ELR (cell line): ENCODE data around the gene STT3B.
"Not testable (repeated sequence)": the region's sequence is repeated elsewhere in the genome, so short reads cannot be mapped to it uniquely, and the experiment has no call there.

ENCODE experiments used
- DNase-seq: peaks from one replicate; pipeline ENCODE4 v3.0.0-alpha.2; 2015; ENCODE audit warnings: low read depth

Gene STT3B

DNA sequence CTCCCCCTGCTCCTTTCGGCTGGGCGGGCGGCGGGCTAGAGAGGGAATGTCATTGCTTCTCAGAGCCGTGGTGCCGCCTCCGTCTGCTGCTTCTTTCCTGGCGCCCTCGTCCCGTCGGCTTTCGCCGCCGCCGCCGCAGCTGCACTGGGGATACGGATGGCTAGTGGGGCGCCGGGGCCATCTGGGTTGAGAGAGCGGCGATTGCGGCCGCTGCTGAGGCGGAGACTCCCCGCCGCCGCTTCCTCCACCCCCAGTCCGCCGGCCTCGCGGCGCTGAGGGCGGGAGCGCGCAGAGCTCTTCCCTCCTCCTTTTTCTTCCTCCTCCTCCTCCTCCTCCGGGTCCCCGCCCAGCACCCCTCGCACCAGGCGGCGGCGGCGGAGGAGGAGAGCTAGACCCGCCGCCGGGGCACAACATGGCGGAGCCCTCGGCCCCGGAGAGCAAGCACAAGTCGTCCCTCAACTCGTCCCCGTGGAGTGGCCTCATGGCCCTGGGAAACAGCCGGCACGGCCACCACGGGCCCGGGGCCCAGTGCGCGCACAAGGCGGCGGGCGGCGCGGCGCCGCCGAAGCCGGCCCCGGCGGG lies at the start of gene STT3B:
Gene STT3B, plus strand, starts transcription at position 339 of the 582 bp plus-strand sequence. Its CDS starts 74 bp downstream, at position 413.
- DNase-seq = peak; percentile 85

GRCh38 chr3:31483776-31484175 lies 48.9 kb upstream of the STT3B start:
- DNase-seq = no peak

- DNase-seq = no peak
Observed at GRCh38 chr3:31485196-31485595, 47.5 kb upstream of the STT3B start.

GRCh38 chr3:31486865-31487533 lies 45.7 kb upstream of the STT3B start:
- no peak for DNase-seq

DNA sequence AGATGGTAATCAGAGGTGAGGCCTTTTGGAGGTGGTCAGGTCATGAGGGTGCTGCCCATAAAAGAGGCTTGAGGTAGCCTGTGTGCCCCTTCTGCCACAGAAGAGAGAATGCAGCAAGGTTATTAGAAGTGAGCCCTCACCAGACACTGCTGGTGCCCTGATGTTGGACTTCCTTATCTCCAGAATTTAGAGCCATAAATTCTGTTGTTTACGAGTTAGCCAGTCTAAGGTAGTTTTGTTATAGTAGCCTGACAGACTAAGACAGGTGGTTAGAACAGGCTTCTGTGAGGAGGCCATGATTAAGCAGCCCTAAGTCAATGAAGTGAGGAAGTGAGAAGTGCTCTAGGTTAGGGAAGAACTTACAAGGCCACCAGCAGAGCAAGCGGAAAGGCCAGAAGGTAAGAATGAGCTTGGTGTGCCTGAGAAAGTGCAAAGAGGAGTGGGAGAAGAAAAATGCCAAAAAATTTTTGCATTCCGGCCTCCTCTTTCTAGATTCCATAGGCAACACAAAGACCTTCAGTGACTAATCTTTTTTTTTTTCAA lies 44.2 kb upstream of the STT3B start:
- DNase-seq = no peak

DNA sequence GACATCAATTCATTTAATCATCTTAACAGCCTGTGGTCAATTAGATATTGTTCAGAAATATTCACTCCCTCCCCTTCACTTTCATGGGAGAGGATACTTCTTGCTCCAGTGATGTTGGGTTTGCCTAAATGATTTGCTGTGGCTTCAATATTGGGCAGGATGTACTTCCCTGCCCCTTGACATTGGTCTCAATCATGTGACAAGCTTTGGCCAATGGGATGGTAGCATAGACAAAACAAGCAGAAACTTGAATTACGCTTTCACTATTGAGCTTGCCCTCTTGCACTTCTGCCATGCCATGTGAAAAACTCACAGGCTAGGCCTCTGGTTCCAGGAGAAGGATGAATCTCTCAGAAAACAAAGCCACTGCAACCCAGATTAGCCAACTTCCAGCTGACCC lies 42.2 kb upstream of the STT3B start:
- no peak for DNase-seq

DNA sequence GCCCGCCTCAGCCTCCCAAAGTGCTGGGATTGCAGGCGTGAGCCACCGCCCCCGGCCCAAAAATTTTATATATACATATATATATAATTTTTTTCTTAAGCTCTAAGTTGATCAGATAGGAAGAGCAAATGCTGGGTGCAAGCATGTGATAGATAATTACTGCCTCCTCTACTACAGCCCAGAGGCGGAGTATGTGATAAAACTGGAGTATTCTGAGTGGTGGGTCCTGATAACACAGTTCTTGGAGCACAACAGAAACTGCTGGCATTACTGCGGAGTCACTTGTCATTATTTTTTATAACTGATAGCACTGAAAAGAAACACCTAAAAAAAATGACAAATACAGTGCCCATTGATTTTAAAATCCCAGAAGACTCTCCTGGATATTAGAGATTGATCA lies 41.1 kb upstream of the STT3B start:
- no peak for DNase-seq

DNA sequence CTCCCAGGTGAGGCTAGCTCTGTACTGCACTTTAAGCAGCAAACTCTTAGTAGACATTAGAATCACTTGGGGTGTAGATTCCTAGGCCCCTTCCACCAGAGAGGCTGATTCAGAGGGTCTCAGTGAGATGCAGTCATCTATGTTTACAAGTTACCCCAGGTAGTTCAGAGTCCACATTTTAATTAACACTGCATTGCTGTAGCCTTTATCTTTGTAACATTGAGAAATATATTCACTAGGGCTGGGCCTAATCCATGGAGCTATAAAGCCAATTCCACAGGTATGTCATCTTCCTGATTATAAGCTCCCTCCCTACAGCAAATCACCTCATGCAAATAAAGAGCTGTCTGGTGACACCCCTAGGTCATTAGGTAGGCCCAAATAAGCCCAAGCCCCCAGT lies 39.6 kb upstream of the STT3B start:
- DNase-seq = no peak

DNA sequence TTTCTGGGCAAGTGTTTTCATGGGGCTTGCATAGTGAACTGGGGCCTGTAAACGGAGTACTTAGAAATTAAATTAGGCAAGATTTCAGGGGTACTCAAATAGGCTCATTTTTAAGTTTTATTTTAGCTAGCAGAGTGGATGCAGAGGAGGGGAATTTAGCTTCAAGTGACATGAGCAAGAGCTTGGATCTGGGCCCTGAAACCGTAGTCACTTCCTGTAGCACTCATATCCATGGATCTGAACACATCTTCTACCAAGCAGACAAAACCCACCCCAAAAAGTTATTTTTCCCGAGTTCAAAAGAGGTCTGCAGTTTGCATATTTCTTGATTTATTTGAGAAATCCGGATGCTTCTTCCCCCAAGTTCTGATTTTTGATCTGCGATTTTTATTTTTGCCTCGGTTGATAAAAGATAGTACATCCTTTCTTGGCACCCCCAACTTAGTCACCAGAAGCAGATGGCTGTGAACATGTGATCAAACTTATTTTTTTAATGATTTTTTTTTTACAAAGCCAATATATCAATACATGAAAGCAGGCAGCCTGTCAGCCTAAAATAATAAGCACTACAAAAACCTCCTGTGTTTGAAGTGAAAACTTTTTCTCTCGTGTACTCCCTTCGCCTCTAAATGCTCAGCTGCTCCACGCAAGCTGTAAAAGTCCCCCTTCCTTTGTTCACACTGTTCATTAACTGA lies 36.6 kb upstream of the STT3B start:
- peak; percentile 28 for DNase-seq

DNA sequence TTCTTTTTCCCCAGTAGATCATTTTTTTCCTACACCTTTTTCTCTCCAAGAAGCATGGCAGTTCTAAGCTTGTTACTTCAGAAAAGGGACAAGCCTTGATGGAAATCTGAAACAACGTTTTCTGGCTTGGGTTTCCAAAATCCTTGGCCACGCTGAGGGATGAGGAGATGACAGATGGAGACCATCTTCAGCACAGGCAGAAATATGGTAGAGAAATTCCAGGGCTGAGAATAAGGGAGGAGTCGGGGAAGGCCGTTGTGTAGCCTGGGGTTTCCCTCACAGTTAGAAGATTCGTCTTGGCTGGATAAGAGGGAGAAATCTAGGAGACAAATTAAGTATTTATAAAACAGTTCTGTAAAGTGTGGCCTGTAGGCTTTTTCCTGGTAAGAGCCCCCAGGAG lies 33.9 kb upstream of the STT3B start:
- no peak for DNase-seq

GRCh38 chr3:31499281-31499680 lies 33.4 kb upstream of the STT3B start:
- no peak for DNase-seq

DNA sequence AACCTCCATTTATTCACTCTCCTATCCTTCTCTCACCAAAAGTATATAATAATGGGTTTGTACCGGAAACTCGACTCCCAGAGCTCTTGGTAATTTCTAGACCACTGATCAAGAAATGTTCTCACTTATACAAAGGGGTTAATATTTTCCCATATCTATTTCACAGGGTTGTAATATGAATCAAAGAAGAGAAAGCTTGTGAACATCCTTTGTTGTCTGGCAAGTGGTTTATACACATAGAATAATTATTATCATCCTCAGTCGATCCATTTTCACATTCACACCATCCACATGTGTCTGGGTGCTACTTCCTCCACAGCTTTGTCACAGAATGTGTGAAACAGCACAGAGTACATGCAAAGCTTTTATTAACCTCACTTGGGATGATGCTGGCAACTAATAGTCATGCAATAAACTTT lies 29.9 kb upstream of the STT3B start:
- DNase-seq = no peak

- DNase-seq = no peak
Observed at GRCh38 chr3:31503456-31503855, 29.3 kb upstream of the STT3B start.

- no peak for DNase-seq
Observed at GRCh38 chr3:31504230-31504629, 28.5 kb upstream of the STT3B start.

DNA sequence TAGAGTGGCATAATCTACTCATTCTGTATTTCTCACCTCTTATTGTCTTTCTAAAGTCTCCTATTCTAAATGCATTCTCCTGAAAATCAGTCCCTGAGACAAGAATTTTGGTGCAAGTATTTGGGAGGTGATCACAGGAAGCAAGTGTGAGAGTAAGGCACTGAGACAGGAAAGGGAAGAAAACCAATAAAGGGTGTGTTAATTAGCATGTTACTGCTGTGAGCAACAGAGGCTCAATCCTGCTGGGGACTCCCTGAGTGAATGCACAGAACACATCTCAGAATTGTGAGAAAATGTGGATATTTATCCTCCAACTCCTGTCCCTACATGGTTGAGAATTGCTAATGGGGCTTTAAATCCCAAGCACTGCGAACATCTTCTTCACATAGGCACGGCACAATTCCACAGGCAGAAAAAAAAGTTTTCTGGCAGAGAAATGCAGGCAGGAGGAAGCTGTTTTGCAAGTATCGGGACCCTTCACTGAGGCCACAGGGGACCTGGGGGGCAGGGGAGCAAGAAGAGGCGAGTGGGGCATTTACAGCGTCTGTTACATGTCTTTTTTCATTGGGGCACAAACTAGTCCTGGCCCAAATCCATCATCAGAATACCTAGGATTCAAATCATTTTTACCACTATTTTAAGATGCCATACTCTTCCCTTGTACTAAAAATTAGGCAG lies 27.2 kb upstream of the STT3B start:
- no peak for DNase-seq

GRCh38 chr3:31506515-31506914 lies 26.2 kb upstream of the STT3B start:
- not testable (repeated sequence) for DNase-seq

DNA sequence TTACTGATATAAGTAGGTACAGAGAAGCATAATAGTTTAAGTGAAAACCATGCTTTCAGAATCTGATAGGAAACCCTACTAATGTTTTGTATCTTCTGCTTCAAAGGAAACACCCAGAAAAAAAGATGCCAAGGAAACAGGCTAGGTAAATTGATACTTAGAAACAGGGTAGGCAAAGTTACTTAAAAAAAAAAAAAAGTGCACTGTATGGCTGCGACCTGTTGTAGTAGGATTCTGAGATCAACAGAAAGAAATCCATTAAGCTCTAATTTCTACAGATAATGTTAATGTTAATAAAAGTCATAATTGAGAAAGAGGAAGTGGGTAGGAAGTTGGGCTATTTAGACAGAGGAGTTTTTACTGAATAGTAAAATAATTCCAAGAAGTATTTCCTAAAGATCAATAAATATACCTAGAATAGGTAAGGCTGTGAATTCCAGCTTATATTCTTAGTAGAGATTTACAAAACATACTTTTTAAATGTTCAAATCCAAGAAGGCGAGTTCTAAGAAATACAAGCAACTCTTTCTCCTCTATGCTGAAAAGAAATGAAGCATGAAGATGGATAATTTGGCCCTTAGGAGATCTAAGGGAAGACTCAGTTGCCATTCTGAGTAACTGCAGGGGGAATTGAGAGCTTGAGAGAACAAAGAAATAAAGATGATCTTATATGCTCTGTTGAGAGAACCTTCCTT lies 24.1 kb upstream of the STT3B start:
- no peak for DNase-seq

DNA sequence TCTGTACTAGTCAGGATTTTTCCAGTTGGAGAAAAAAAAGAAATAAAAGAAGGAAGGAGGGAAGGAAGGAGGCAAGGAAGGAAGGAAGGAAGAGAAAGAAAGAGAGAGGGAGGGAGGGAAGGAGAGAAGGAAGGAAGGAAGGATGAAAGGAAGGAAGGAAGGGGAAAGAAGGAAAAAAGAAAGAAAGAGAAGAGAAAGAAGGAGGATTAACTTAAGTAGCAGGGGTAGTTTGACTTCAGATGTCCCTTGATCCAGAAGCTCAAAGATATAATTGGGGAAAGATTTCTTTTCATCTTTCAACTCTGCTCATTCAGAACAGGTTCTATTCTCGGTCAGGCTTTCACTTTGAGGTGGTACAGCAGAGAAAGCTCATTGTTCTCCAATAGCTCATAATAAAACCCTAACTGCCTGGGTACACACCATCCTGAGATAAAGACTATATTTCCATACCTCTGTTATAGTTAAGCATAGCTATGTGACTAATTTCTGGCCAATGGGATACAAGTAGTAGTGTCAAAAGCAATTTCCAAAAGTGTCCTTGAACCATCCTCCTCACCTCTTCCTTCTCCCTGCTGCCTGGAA lies 23.5 kb upstream of the STT3B start:
- no peak for DNase-seq

DNA sequence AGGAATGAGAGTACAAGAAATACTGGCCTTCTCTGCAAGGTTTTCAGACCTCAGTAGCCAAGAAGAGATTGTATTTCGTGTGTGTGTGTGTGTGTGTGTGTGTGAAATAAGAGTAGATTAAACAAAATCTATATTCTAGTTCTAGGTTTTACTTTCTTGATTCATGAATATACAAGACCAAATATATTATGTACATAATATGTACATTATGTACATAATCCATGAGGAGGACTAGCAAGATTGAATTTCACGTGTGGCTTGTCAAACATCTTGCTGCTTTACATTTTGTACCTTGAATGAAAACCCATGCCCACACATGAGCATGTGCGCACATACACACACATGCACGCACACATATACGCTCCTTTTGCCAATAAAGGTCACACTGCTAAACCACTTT lies 18.2 kb upstream of the STT3B start:
- no peak for DNase-seq

- no peak for DNase-seq
Observed at GRCh38 chr3:31515486-31516284, 17.0 kb upstream of the STT3B start.

DNA sequence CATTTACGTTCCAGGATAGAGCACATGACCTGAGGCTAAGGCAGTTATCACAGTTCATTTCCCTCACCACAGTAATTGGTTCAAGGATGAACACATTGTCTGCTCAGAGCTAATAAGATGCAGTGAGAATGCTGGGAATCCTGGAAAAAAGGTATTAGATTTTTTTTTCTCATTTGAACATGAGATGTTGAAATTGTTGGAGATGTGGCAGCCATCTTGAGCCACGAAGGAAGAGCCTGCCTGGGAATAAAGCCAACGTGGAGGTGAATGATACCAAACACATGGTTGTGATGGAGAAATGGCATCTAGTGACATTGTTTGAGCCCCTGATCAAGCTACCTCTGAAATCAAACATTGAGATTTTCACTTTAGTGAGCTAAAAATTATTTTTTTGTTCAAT lies 16.0 kb upstream of the STT3B start:
- DNase-seq = no peak
